ENCODE results near the gene CEP20. TPM values are rescaled to one million over a fixed set of nuclear protein-coding genes. Genes with fewer than 3 reads are reported as not detected.
A peak's percentile ranks its signal among the peaks of the same experiment; 100 is the strongest.

CEP20 gene
- total RNA-seq, 1 experiment from 2014 or later: 54.7 TPM

GRCh38 chr16:15891508-15891907 is 3.1 kb upstream of the CEP20 start:
- TF ChIP-seq CTCF (IDR thresholded peaks at IDR 0.05; ENCODE audit: unreplicated experiment): no peak
- intact Hi-C loops (cut with micrococcal nuclease): no loop called here
- Mint-ChIP-seq H3K4me1 (ENCODE audit: insufficient read depth, unreplicated experiment) (peaks cover 6% of the 10 kb centered on the region), H3K9me3 (ENCODE audit: unreplicated experiment) (no peaks in the 10 kb centered on the region), H3K27ac (ENCODE audit: low read depth, unreplicated experiment) (no peak overlapping the region), H3K4me3 (ENCODE audit: unreplicated experiment) (no peak overlapping the region), H3K27me3 (ENCODE audit: insufficient read depth, unreplicated experiment) (no peaks in the 10 kb centered on the region), H3K36me3 (ENCODE audit: insufficient read depth, unreplicated experiment) (peaks cover 12% of the 10 kb centered on the region)
- no peak for DNase-seq (ENCODE audit: unreplicated experiment)
- no TSS peak for BruUV-seq (replicated peaks)
- POLR2A ChIA-PET: interaction anchor here (1.8 kb wide), 1 partner anchor 8 kb away, joined by 5 read pairs; no protein-coding TSS in a partner anchor
- CTCF ChIA-PET: no interaction called here

GRCh38 chr16:15887283-15887682 is 1.1 kb downstream of the CEP20 start:
- peak overlapping the region; percentile 91 for H3K27ac Mint-ChIP-seq (ENCODE audit: low read depth, unreplicated experiment)
- peaks cover 23% of the 10 kb centered on the region for H3K36me3 Mint-ChIP-seq (ENCODE audit: insufficient read depth, unreplicated experiment)
- H3K27me3 Mint-ChIP-seq (ENCODE audit: insufficient read depth, unreplicated experiment): no peaks in the 10 kb centered on the region
- ChIA-PET CTCF (interaction anchor here (0.6 to 3.8 kb wide), 6 partner anchors 11 to 98 kb away, joined by 3 to 32 read pairs (median 3); no protein-coding TSS in a partner anchor), POLR2A (interaction anchor here (0.8 to 4.8 kb wide), 7 partner anchors 8 to 244 kb away, joined by 3 to 97 read pairs (median 18); no protein-coding TSS in a partner anchor)
- no peak for TF ChIP-seq CTCF (IDR thresholded peaks at IDR 0.05; ENCODE audit: unreplicated experiment)
- BruUV-seq (replicated peaks): no TSS peak
- no peaks in the 10 kb centered on the region for H3K9me3 Mint-ChIP-seq (ENCODE audit: unreplicated experiment)
- intact Hi-C loops (cut with micrococcal nuclease): no loop called here
- peaks cover 15% of the 10 kb centered on the region for H3K4me1 Mint-ChIP-seq (ENCODE audit: insufficient read depth, unreplicated experiment)
- no peak for DNase-seq (ENCODE audit: unreplicated experiment)
- H3K4me3 Mint-ChIP-seq (ENCODE audit: unreplicated experiment): peak overlapping the region; percentile 94

- DNase-seq (ENCODE audit: unreplicated experiment): no peak
- no peak for TF ChIP-seq CTCF (IDR thresholded peaks at IDR 0.05; ENCODE audit: unreplicated experiment)
- no peaks in the 10 kb centered on the region for H3K9me3 Mint-ChIP-seq (ENCODE audit: unreplicated experiment)
- H3K4me3 Mint-ChIP-seq (ENCODE audit: unreplicated experiment): peak overlapping the region; percentile 26
- no peak overlapping the region for H3K27ac Mint-ChIP-seq (ENCODE audit: low read depth, unreplicated experiment)
- peaks cover 15% of the 10 kb centered on the region for H3K4me1 Mint-ChIP-seq (ENCODE audit: insufficient read depth, unreplicated experiment)
- no peaks in the 10 kb centered on the region for H3K27me3 Mint-ChIP-seq (ENCODE audit: insufficient read depth, unreplicated experiment)
- no TSS peak for BruUV-seq (replicated peaks)
- peaks cover 33% of the 10 kb centered on the region for H3K36me3 Mint-ChIP-seq (ENCODE audit: insufficient read depth, unreplicated experiment)
- ChIA-PET CTCF (interaction anchor here (0.5 to 3.8 kb wide), 4 partner anchors 11 to 129 kb away, joined by 3 to 32 read pairs (median 3); no protein-coding TSS in a partner anchor), POLR2A (interaction anchor here (0.7 to 4.8 kb wide), 3 partner anchors 14 to 65 kb away, joined by 3 to 97 read pairs (median 29); no protein-coding TSS in a partner anchor)
- intact Hi-C loops (cut with micrococcal nuclease): no loop called here
Measured at GRCh38 chr16:15886078-15886477, 2.3 kb downstream of the CEP20 start.

GRCh38 chr16:15885560-15886001 is 2.8 kb downstream of the CEP20 start:
- Mint-ChIP-seq H3K27ac (ENCODE audit: low read depth, unreplicated experiment) (no peak overlapping the region), H3K4me3 (ENCODE audit: unreplicated experiment) (peak overlapping the region; percentile 26), H3K4me1 (ENCODE audit: insufficient read depth, unreplicated experiment) (peaks cover 15% of the 10 kb centered on the region), H3K9me3 (ENCODE audit: unreplicated experiment) (no peaks in the 10 kb centered on the region), H3K36me3 (ENCODE audit: insufficient read depth, unreplicated experiment) (peaks cover 38% of the 10 kb centered on the region), H3K27me3 (ENCODE audit: insufficient read depth, unreplicated experiment) (no peaks in the 10 kb centered on the region)
- TF ChIP-seq CTCF (IDR thresholded peaks at IDR 0.05; ENCODE audit: unreplicated experiment): no peak
- intact Hi-C loops (cut with micrococcal nuclease): no loop called here
- CTCF ChIA-PET: interaction anchor here (0.5 to 3.8 kb wide), 2 partner anchors 10 to 27 kb away, joined by 3 to 32 read pairs; no protein-coding TSS in a partner anchor
- POLR2A ChIA-PET: interaction anchor here (4.8 kb wide), 1 partner anchor 15 kb away, joined by 97 read pairs; no protein-coding TSS in a partner anchor
- DNase-seq (ENCODE audit: unreplicated experiment): no peak
- no TSS peak for BruUV-seq (replicated peaks)

Measured in MCF 10A (cell line).